GM21526 (cell line): ENCODE data around the gene EFCAB12.
"Not testable (repeated sequence)": the region's sequence is repeated elsewhere in the genome, so short reads cannot be mapped to it uniquely, and the experiment has no call there.

Experiments
- ATAC-seq: cut with Tn5 transposase; IDR thresholded peaks from one replicate; pipeline ENCODE4 v1.9.1; 2021; ENCODE audit warnings: moderate library complexity; ENCODE audit not compliant: unreplicated experiment, low FRiP score

The EFCAB12 gene

GRCh38 chr3:129421988-129422745 is 6.3 kb downstream of the EFCAB12 start:
- no peak for ATAC-seq

GRCh38 chr3:129421236-129421883 is 7.1 kb downstream of the EFCAB12 start:
- no peak for ATAC-seq

DNA sequence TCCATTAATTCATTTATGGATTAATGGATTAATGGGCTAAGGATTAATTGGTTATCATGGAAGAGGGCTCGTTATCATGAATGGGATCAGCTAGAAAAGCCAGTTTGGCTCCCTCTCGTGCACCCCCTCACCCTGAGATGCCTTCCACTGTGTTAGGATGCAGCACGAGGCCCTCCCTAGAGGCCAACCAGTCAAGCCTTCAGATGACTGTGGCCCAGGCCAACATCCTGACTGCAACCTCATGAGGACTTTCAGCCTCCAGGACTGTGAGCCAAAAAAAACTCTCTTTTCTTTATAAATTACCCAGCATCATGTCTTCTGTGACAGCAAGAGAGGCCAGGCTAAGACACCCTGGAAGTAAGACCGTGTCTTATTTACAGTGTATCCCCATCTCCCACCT is 9.0 kb downstream of the EFCAB12 start:
- no peak for ATAC-seq

DNA sequence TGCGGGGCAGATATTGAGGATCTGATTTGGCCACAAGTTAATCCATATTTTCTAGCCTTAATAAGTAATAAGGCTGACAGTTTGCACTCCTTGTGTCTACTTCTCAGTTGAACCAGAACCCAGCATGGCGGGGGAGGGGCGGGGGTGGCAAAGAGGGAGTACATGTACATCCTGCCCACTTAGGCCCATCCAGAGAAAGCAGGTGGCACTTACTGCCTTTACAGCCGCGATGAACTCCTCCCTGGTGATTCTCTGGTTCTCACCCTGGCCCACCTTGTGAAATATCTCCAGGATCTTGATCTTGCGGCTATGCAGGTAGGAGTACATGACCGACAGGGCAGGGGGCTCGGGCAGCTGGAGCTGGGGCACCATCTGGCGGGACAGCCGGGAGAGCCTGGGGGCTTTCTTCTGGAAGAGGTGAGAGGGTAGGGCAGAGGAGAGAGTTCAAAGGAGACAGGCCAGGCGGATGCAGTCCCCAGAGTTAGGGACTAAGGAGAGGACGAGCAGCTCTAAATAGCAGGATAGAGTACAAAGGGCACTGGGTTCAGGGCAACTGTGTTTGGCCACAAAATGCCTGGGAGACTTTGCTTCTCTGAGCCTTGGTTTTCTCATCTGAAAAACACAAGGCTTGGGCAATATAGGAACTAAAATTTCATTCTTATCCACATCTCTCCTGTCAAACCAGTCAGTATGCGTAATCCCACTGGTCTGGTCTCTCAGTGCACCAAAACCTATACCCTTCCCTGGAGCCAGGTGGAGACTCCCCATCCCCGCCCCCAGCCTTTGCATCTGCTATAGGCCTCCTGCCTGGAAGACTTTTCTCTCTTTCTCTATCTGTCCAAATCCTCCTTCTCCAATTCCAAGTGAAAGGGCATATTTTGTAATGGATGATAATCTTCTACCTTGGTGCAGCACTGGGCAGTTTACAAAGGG is 10.1 kb downstream of the EFCAB12 start:
- ATAC-seq: no peak

DNA sequence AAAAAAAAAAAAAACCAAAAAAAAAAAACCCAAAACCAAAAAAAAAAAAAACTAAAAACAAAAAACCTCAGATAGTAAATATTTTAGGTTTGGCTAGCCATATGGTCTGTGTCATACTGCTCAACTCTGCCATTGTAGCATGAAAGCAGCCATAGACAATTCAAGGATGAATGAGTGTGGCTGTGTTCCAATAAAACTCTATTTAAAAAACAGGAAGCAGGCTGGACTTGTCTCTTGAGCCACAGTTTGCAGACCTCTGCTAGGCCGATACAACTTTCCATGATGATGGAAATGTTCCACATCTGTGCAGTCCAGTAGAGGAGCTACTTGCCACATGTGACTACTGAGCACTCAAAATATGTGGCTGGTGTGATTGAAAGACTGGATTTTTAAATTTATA is 11.1 kb downstream of the EFCAB12 start:
- ATAC-seq: no peak

DNA sequence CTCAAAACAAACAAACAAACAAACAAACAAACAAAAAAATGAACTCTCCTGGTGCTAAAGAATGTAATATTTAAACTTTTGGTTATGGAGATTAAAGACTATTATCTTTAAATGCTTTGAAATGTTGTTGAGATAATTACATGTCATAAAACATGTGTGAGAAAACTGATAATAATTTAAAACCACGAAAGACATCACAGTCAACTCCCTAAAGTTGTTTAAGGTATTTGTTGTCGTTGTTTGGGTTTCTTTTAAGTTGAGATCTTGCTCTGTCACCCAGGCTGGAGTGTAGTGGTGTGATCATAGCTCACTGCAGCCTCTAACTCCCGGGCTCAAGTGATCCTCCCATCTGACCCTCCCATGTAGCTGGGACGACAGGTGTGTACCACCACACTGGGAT is 12.0 kb downstream of the EFCAB12 start:
- no peak for ATAC-seq

- ATAC-seq: no peak
Observed at GRCh38 chr3:129415830-129416229, 12.6 kb downstream of the EFCAB12 start.

DNA sequence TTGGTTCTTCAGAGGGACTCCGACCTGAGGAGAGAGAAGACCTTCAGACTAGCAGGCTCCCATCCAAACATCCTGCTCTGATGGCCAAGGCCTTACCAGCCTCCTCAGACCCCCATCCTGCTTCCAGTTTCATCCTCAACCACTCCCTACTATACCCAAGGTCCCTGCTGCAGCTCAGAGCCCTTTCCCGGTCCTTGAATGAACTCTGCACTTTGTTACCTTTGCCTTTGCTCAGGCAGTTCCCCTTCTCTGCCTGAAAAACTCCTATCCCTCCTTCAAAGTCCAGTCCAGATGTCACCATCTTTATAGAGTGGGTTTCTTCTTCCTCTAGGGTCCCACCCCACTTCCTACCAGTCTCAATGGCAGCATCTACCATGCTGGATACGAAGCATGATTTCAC is 13.1 kb downstream of the EFCAB12 start:
- ATAC-seq: no peak

- no peak for ATAC-seq
Observed at GRCh38 chr3:129413687-129414506, 14.5 kb downstream of the EFCAB12 start.

GRCh38 chr3:129413238-129413637 is 15.2 kb downstream of the EFCAB12 start:
- not testable (repeated sequence) for ATAC-seq

DNA sequence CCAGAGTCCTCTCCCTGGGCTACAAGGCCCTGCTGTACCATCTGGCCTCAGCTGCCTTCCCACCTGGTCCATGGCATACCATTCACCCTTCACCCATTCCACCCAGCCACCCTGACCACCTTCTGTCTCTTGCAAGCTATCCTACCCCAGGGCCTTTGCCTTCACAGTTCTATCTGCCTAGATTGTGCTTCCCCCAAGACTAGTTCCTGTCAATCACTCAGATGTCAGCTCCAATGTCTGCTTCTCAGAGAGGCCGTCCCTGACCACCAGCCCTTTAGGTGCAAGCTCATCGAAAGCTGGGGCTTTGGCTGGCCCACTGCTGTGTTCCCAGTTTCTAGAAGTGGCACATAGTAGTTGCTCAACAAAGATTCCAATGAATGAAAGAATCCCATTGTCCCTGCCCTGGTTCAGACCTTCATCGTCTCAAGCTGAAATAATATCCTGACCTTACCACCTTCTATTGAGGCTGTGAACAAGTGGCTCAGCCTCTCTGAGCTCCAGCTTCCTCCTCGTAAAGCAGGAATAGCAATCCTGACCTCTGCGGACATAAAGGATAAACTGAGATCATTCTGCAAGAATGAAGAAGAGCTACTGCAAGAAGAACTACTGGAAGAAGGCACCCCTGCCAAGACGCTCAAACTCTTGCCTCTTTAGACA is 15.8 kb downstream of the EFCAB12 start:
- ATAC-seq: no peak

DNA sequence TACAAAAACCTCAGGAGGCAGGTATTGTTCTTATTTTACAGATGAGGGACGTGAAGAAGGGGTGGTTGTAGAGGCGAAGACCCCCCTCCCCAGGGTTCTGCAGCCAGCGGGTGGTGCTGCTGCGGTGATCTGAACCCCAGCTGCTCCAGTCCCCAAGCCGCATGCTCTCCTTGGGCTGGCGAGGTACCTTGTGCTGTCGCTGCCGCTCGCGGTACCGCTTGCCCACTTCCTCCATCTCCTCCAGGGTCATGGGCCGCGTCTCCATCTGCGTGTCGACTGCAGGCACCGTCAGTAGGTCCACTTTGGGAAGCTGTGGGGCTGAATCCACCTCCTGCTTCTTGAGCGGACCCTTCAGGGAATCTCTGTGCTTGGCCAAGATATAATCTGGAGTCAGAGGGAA is 17.5 kb downstream of the EFCAB12 start:
- no peak for ATAC-seq

- no peak for ATAC-seq
Observed at GRCh38 chr3:129409541-129409940, 18.9 kb downstream of the EFCAB12 start.

DNA sequence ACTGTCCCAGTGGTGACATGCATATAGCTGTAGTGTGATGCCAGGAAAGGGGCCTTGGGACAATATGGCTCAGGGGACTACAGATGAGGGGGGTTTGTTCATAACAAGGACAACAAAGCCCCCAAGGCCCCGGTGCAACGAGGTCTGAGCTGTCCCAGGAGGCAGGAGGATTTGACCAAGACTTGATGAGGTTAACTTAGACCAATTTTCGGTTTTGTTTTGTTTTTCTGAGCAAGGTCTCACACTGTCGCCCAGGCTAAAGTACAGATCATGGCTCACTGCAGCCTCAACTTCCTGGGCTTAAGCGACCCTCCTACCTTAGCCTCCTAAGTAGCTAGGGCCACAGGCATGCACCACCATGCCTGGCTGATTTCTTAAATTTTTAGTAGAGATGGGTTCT is 23.8 kb downstream of the EFCAB12 start:
- ATAC-seq: no peak

GRCh38 chr3:129404130-129404529 is 24.3 kb downstream of the EFCAB12 start:
- ATAC-seq: no peak

DNA sequence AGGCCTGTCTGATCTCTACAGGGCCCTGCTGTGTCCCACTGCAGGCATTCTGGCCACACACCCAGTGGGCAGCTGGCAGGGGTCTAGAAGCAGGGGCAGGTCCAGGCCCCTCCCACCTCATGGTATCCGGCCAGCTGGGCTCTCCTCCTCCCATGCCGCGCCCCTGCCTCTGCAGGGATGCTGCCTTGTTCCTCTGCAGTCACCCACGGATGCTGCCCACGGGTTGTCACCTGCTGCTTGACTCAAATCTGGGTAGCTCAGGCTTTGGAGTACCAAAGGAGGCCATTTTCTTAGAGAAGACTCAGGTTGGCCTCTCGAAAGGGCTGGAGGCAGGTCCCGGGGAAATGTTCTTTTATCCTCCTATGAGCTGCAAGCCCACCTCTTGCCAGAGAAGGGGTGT is 25.0 kb downstream of the EFCAB12 start:
- no peak for ATAC-seq

DNA sequence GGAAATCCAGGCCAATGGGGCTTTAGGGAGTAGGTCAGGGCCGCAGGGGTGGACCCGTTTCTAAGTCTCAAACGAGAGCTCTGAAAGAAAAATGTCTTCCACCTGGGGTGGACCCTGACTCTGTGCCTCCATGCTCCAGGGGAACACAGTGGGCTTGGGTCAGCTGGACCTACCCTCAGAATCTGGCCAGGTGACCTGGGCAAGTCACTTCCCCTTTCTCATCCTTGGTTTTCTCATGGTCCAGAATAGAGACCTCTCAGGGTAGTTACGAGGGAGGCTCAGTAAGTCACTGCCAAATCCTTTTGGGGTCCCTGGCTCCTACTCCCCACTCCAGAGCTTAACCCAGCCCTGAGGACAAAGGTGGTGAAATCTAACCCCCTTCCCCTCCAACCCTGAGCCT is 25.8 kb downstream of the EFCAB12 start:
- ATAC-seq: no peak

GRCh38 chr3:129402210-129402609 is 26.2 kb downstream of the EFCAB12 start:
- ATAC-seq: no peak

DNA sequence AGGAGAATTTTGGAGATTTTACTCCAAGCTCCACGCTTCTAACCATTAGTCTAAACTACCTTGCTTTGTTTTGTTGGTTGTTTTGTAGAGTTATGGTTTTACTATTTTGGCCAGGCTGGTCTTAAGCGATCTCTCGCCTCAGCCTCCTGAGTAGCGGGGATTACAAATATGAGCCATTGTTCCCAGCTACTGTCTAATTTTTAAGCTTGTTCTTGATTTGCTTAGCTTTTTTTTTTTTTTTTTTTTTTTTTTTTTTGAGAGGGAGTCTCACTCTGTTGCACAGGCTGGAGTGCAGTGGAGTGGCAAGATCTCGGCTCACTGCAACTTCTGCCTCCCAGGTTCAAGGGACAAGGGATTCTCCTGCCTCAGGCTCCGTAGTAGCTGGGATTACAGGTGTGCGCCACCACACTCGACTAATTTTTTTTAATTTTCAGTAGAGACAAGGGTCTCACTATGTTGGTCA is 28.5 kb downstream of the EFCAB12 start:
- ATAC-seq: no peak
